GM23338 (cell line): ENCODE measurements around the gene INTS6L.

Experiments used
- CREB1 ChIP-seq: fragments of 250-450 bp; sonication (Bioruptor Pico); IDR thresholded peaks from 2 replicates; pipeline ENCODE4 v1.5.0; 2020; ENCODE audit warnings: low read depth, mild to moderate bottlenecking, moderate library complexity
- CTCF ChIP-seq, 2 experiments: fragments of 200-600 bp in 1 of 2; sonication (generic) in 1 of 2; conservative IDR thresholded peaks; 2 replicates each; pipeline versions ENCODE4 v1.5.1 to v1.6.1; 2016 to 2017; ENCODE audit warnings: antibody characterized with exemption in 2 of 2, low read depth in 2 of 2, mild to moderate bottlenecking in 2 of 2, moderate library complexity in 1 of 2
- ETS1 ChIP-seq: IDR thresholded peaks from 2 replicates; pipeline ENCODE4 v1.6.1; 2016; ENCODE audit warnings: antibody characterized with exemption
- EZH2 ChIP-seq: fragments of 200-600 bp; sonication (generic); IDR thresholded peaks from one replicate; pipeline ENCODE4 v1.8.0; 2017; ENCODE audit warnings: antibody characterized with exemption, mild to moderate bottlenecking, low read depth; ENCODE audit not compliant: unreplicated experiment
- EZH2phosphoT487 ChIP-seq: fragments of 200-600 bp; sonication (generic); IDR thresholded peaks from one replicate; pipeline ENCODE4 v1.8.1; 2018; ENCODE audit warnings: antibody characterized with exemption; ENCODE audit not compliant: unreplicated experiment
- JUNB ChIP-seq: IDR thresholded peaks from one replicate; pipeline ENCODE4 v1.6.1; 2016; ENCODE audit warnings: antibody characterized with exemption; ENCODE audit not compliant: unreplicated experiment
- POLR2AphosphoS5 ChIP-seq: IDR thresholded peaks from 2 replicates; pipeline ENCODE4 v1.6.1; 2016; ENCODE audit warnings: antibody characterized with exemption, low read depth
- REST ChIP-seq: IDR thresholded peaks from one replicate; pipeline ENCODE4 v1.6.1; 2018; ENCODE audit warnings: antibody characterized with exemption; ENCODE audit not compliant: unreplicated experiment
- STAT1 ChIP-seq: IDR thresholded peaks from one replicate; pipeline ENCODE4 v1.6.1; 2016; ENCODE audit warnings: antibody characterized with exemption; ENCODE audit not compliant: unreplicated experiment
- ZNF462 ChIP-seq: fragments of 250-450 bp; sonication (Bioruptor Pico); IDR thresholded peaks from 2 replicates; pipeline ENCODE4 v1.5.0; 2020; ENCODE audit warnings: mild to moderate bottlenecking, moderate library complexity

GRCh38 chrX:135585153-135585552, 64.7 kb downstream of the INTS6L start:
- TF ChIP-seq REST (no peak), CTCF (conservative IDR thresholded peaks at IDR 0.05; ENCODE audit: low read depth in 2 of 2) (no peak), EZH2 (no peak), ETS1 (no peak), ZNF462 (CRISPR knock-in tag) (no peak), EZH2phosphoT487 (no peak), POLR2AphosphoS5 (no peak), JUNB (no peak), CREB1 (CRISPR knock-in tag) (no peak), STAT1 (no peak)
